Measurements from ENCODE around the gene PHF20. TPM values are rescaled to one million over a fixed set of nuclear protein-coding genes. Genes with fewer than 3 reads are reported as not detected.

Gene PHF20
- total RNA-seq, 1 experiment from 2014 or later, result 65.8 TPM

GRCh38 chr20:35877611-35878010, 105.8 kb downstream of the PHF20 start (continued):
- TF ChIP-seq, protein P1, sequence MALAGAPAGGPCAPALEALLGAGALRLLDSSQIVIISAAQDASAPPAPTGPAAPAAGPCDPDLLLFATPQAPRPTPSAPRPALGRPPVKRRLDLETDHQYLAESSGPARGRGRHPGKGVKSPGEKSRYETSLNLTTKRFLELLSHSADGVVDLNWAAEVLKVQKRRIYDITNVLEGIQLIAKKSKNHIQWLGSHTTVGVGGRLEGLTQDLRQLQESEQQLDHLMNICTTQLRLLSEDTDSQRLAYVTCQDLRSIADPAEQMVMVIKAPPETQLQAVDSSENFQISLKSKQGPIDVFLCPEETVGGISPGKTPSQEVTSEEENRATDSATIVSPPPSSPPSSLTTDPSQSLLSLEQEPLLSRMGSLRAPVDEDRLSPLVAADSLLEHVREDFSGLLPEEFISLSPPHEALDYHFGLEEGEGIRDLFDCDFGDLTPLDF (CRISPR knock-in tag; IDR thresholded peaks at IDR 0.05), result no peak
- no peak for TF ChIP-seq ZNF416 (CRISPR knock-in tag; IDR thresholded peaks at IDR 0.05)

DNA sequence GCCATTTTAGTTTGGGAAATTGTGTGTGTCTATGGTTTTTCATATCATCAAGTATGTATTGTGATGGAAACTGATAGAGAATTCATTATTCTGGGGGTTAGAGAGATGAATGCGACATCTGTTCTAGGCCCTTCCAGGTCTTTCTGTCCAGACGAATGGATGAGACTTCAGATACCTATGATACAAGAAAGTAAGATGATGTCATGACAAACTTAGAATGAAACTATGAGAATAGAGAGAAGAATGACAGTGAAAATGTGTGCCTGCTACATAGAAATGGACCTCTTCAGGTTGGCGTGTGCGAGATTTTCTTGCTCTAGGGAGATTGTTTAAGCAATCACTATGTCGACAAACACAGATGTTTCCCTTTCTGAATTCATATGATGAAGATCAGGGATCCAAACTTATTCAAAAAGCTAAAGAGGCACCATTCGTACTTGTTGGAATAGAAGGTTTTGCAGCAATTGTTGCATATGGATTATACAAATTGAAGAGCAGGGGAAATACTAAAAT, 106.4 kb downstream of the PHF20 start:
- TF ChIP-seq ZNF425 (CRISPR knock-in tag; conservative IDR thresholded peaks at IDR 0.05) (no peak), FOXP1 (CRISPR knock-in tag; IDR thresholded peaks at IDR 0.05; ENCODE audit: borderline replicate concordance) (no peak), TP53 (CRISPR knock-in tag; IDR thresholded peaks at IDR 0.05) (no peak), TEAD4 (CRISPR knock-in tag; IDR thresholded peaks at IDR 0.05) (no peak), IRF2 (CRISPR knock-in tag; IDR thresholded peaks at IDR 0.05; ENCODE audit: borderline replicate concordance, low read depth) (no peak), NR3C1 (CRISPR knock-in tag; conservative IDR thresholded peaks at IDR 0.05; ENCODE audit: low read depth) (no peak), ESRRA (CRISPR knock-in tag; IDR thresholded peaks at IDR 0.05; ENCODE audit: borderline replicate concordance) (no peak), E2F5 (CRISPR knock-in tag; IDR thresholded peaks at IDR 0.05) (no peak), CREM (CRISPR knock-in tag; IDR thresholded peaks at IDR 0.05) (no peak), HMGA2 (CRISPR knock-in tag; IDR thresholded peaks at IDR 0.05) (no peak), NFYB (CRISPR knock-in tag; conservative IDR thresholded peaks at IDR 0.05; ENCODE audit: low read depth) (no peak), JUN (CRISPR knock-in tag; IDR thresholded peaks at IDR 0.05) (no peak), KAT7 (CRISPR knock-in tag; IDR thresholded peaks at IDR 0.05; ENCODE audit: borderline replicate concordance) (no peak), SMAD3 (CRISPR knock-in tag; IDR thresholded peaks at IDR 0.05; ENCODE audit: borderline replicate concordance) (no peak), MLX (CRISPR knock-in tag; IDR thresholded peaks at IDR 0.05) (no peak), RELA (CRISPR knock-in tag; IDR thresholded peaks at IDR 0.05; ENCODE audit: borderline replicate concordance) (no peak), ZNF423 (CRISPR knock-in tag; IDR thresholded peaks at IDR 0.05) (no peak)
- TF ChIP-seq, protein P2, sequence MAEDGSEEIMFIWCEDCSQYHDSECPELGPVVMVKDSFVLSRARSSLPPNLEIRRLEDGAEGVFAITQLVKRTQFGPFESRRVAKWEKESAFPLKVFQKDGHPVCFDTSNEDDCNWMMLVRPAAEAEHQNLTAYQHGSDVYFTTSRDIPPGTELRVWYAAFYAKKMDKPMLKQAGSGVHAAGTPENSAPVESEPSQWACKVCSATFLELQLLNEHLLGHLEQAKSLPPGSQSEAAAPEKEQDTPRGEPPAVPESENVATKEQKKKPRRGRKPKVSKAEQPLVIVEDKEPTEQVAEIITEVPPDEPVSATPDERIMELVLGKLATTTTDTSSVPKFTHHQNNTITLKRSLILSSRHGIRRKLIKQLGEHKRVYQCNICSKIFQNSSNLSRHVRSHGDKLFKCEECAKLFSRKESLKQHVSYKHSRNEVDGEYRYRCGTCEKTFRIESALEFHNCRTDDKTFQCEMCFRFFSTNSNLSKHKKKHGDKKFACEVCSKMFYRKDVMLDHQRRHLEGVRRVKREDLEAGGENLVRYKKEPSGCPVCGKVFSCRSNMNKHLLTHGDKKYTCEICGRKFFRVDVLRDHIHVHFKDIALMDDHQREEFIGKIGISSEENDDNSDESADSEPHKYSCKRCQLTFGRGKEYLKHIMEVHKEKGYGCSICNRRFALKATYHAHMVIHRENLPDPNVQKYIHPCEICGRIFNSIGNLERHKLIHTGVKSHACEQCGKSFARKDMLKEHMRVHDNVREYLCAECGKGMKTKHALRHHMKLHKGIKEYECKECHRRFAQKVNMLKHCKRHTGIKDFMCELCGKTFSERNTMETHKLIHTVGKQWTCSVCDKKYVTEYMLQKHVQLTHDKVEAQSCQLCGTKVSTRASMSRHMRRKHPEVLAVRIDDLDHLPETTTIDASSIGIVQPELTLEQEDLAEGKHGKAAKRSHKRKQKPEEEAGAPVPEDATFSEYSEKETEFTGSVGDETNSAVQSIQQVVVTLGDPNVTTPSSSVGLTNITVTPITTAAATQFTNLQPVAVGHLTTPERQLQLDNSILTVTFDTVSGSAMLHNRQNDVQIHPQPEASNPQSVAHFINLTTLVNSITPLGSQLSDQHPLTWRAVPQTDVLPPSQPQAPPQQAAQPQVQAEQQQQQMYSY (CRISPR knock-in tag; IDR thresholded peaks at IDR 0.05), result no peak
- TF ChIP-seq, protein P3, sequence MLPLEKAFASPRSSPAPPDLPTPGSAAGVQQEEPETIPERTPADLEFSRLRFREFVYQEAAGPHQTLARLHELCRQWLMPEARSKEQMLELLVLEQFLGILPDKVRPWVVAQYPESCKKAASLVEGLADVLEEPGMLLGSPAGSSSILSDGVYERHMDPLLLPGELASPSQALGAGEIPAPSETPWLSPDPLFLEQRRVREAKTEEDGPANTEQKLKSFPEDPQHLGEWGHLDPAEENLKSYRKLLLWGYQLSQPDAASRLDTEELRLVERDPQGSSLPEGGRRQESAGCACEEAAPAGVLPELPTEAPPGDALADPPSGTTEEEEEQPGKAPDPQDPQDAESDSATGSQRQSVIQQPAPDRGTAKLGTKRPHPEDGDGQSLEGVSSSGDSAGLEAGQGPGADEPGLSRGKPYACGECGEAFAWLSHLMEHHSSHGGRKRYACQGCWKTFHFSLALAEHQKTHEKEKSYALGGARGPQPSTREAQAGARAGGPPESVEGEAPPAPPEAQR (CRISPR knock-in tag; IDR thresholded peaks at IDR 0.05), result no peak
- TF ChIP-seq, protein P4, sequence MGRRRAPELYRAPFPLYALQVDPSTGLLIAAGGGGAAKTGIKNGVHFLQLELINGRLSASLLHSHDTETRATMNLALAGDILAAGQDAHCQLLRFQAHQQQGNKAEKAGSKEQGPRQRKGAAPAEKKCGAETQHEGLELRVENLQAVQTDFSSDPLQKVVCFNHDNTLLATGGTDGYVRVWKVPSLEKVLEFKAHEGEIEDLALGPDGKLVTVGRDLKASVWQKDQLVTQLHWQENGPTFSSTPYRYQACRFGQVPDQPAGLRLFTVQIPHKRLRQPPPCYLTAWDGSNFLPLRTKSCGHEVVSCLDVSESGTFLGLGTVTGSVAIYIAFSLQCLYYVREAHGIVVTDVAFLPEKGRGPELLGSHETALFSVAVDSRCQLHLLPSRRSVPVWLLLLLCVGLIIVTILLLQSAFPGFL (CRISPR knock-in tag; IDR thresholded peaks at IDR 0.05; ENCODE audit: borderline replicate concordance), result no peak
- Mint-ChIP-seq H3K27ac (no peak overlapping the region), H3K36me3 (peaks cover 10% of the 10 kb centered on the region), H3K9me3 (no peaks in the 10 kb centered on the region), H3K27me3 (ENCODE audit: low read depth) (no peaks in the 10 kb centered on the region), H3K4me3 (no peak overlapping the region), H3K4me1 (peaks cover 13% of the 10 kb centered on the region)
- ATAC-seq (no peak), DNase-seq (ENCODE audit: low spot score) (no peak)
- ChIA-PET POLR2A (interaction anchor here (0.7 kb wide), 1 partner anchor 63 kb away, joined by 3 read pairs; no protein-coding TSS in a partner anchor), CTCF (no interaction called here)
